ENCODE data around the gene TRRAP. TPM values are rescaled to one million over a fixed set of nuclear protein-coding genes. Genes with fewer than 3 reads are reported as not detected.

TRRAP gene
- total RNA-seq, 1 donor from 2014 or later = 39.3 TPM

GRCh38 chr7:99013266-99014112 lies 135.2 kb downstream of the TRRAP start:
- Histone ChIP-seq H3K27ac (no peak overlapping the region), H3K4me1 (no peaks in the 10 kb centered on the region), H3K36me3 (peaks cover 7 to 77% of the 10 kb centered on the region in 2 donors), H3K27me3 (no peaks in the 10 kb centered on the region), H3K9me3 (no peaks in the 10 kb centered on the region), H3K4me3 (no peak overlapping the region)
- intact Hi-C loops (cut with DNase I) = no loop called here
- DNase-seq (ENCODE audit: extremely low spot score in 2 of 2) = no peak
- TF ChIP-seq CTCF (IDR thresholded peaks at IDR 0.05) = no peak
- no peak for TF ChIP-seq POLR2AphosphoS5 (IDR thresholded peaks at IDR 0.05; ENCODE audit: insufficient read depth in 1 of 2, low read depth in 1 of 2)
- no peak for TF ChIP-seq POLR2A (IDR thresholded peaks at IDR 0.05)

GRCh38 chr7:99014113-99014985 lies 136.0 kb downstream of the TRRAP start:
- no peak overlapping the region for H3K27ac ChIP-seq
- H3K36me3 ChIP-seq = peaks cover 7 to 70% of the 10 kb centered on the region in 2 donors
- DNase-seq (ENCODE audit: extremely low spot score in 2 of 2) = peak in 1 of 2 donors; percentile 14

GRCh38 chr7:99016196-99016595 lies 137.9 kb downstream of the TRRAP start:
- H3K4me3 ChIP-seq = no peak overlapping the region
- intact Hi-C loops (cut with DNase I) = no loop called here
- no peaks in the 10 kb centered on the region for H3K4me1 ChIP-seq
- H3K27ac ChIP-seq = no peak overlapping the region
- no peaks in the 10 kb centered on the region for H3K27me3 ChIP-seq
- no peak for DNase-seq (ENCODE audit: extremely low spot score in 2 of 2)
- TF ChIP-seq POLR2AphosphoS5 (IDR thresholded peaks at IDR 0.05; ENCODE audit: insufficient read depth in 1 of 2, low read depth in 1 of 2) (no peak), POLR2A (IDR thresholded peaks at IDR 0.05) (no peak), CTCF (IDR thresholded peaks at IDR 0.05) (no peak)
- H3K9me3 ChIP-seq = no peaks in the 10 kb centered on the region
- H3K36me3 ChIP-seq = peaks cover 7 to 60% of the 10 kb centered on the region in 2 donors

More at GRCh38 chr7:99014113-99014985, 136.0 kb downstream of the TRRAP start:
- Histone ChIP-seq H3K4me3 (no peak overlapping the region), H3K27me3 (no peaks in the 10 kb centered on the region), H3K4me1 (no peaks in the 10 kb centered on the region), H3K9me3 (no peaks in the 10 kb centered on the region)
- TF ChIP-seq CTCF (IDR thresholded peaks at IDR 0.05) = no peak
- TF ChIP-seq POLR2AphosphoS5 (IDR thresholded peaks at IDR 0.05; ENCODE audit: insufficient read depth in 1 of 2, low read depth in 1 of 2) = no peak
- TF ChIP-seq POLR2A (IDR thresholded peaks at IDR 0.05) = no peak
- intact Hi-C loops (cut with DNase I) = no loop called here

- Histone ChIP-seq H3K4me3 (no peak overlapping the region), H3K27me3 (no peaks in the 10 kb centered on the region), H3K36me3 (peaks cover 3 to 25% of the 10 kb centered on the region in 2 donors), H3K27ac (no peak overlapping the region), H3K4me1 (peaks cover 9% of the 10 kb centered on the region), H3K9me3 (no peaks in the 10 kb centered on the region)
- TF ChIP-seq POLR2AphosphoS5 (IDR thresholded peaks at IDR 0.05; ENCODE audit: insufficient read depth in 1 of 2, low read depth in 1 of 2) (no peak), CTCF (IDR thresholded peaks at IDR 0.05) (no peak), POLR2A (IDR thresholded peaks at IDR 0.05) (no peak)
- DNase-seq (ENCODE audit: extremely low spot score in 2 of 2) = peak; percentile 22 to 44
- intact Hi-C loops (cut with DNase I) = no loop called here
Measured at GRCh38 chr7:99019523-99020412, 141.4 kb downstream of the TRRAP start.

Data from vagina (tissue), 2 donors.